Renal cortex interstitium (tissue), 11 donors: ENCODE results near the gene BHLHE41. TPM values are rescaled to one million over a fixed set of nuclear protein-coding genes. Genes with fewer than 3 reads are reported as not detected.
A peak's percentile ranks its signal among the peaks of the same experiment; 100 is the strongest.

Experiments
- DNase-seq, 11 donors: peaks; one replicate each; pipeline ENCODE4 v3.0.0-alpha.2; 2013; ENCODE audit warnings: low read depth in 9 of 11, low spot score in 4 of 11; ENCODE audit errors: extremely low read depth in 1 of 11
- polyA plus RNA-seq, 3 donors: library from polyadenylated mRNA; unstranded; fragments of 120-200 nt; gene quantifications; one replicate each; pipeline ENCODE4 v1.2.1, GENCODE V29; 2013; ENCODE audit not compliant: insufficient read length in 3 of 3

BHLHE41 gene
- polyA plus RNA-seq, 3 donors, result 0.84 to 2.2 (median 1.4) TPM

GRCh38 chr12:26138860-26139259 is 14.0 kb upstream of the BHLHE41 start:
- no peak for DNase-seq

- no peak for DNase-seq
Measured at GRCh38 chr12:26136688-26137087, 11.9 kb upstream of the BHLHE41 start.

DNA sequence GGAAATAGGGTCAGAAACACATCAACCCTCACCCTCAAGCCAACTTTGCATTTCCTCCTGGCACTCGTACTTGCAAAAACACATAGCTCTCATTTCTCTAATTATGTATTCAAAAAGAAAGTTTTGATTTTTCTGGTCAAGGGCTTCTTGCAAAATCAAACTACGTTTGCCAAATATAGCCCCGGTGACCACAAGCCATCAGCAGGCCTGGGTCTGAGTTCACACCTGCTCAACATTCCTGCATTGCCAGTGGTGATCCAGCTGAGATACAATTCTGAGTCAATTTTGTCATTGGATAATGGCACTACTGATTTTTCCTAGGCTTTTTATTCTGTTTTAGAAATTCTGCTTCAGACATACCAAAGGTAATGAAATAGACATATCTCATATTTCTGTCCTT is 10.7 kb upstream of the BHLHE41 start:
- DNase-seq, result no peak

GRCh38 chr12:26135010-26135420 is 10.2 kb upstream of the BHLHE41 start:
- no peak for DNase-seq

DNA sequence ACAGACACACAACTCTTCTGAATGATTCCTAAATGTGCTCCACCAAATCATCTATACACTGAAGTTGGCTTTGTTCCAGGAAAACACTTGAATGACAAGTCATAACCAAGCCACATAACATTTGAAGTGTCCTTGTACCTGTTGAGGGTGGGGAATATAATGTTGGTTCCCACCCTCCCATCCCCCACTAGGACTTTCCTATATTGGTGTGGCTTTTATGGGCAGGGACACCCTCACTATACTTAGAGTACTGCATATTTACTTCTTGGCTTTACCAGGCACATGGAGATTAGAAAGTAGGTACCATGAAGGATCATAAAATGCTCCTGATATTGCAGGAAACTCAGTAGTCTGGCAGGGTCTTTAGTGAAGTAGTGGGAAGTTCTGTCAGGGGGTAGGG is 9.7 kb upstream of the BHLHE41 start:
- DNase-seq, result no peak

GRCh38 chr12:26133521-26133920 is 8.7 kb upstream of the BHLHE41 start:
- DNase-seq, result no peak

GRCh38 chr12:26132866-26133265 is 8.0 kb upstream of the BHLHE41 start:
- DNase-seq, result no peak

GRCh38 chr12:26131936-26132335 is 7.1 kb upstream of the BHLHE41 start:
- DNase-seq, result no peak

GRCh38 chr12:26130728-26131127 is 5.9 kb upstream of the BHLHE41 start:
- DNase-seq, result no peak

- no peak for DNase-seq
Measured at GRCh38 chr12:26128168-26128567, 3.3 kb upstream of the BHLHE41 start.

DNA sequence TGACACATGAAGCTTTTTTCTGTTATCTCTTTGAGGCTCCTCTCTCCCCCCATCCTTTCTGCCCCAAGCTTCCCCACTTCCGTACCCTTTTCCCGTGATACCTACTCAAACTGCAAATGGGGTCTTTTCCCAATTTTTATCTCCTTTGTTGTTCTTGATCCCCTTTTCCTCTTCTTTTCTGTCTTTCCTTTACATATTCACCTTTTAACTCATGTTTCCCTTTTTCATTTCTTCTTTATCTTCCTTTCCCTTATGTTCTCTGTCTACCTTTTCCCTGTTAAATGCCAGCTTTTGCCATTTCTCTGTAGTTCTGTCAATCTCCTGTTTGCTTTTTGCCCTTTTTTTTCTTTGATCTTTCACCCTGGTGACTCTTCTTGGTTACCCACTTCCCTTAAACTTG is 2.6 kb upstream of the BHLHE41 start:
- DNase-seq, result no peak

GRCh38 chr12:26126340-26127284 is 1.8 kb upstream of the BHLHE41 start:
- DNase-seq, result peak in 5 of 11 donors; percentile 65 to 68 (median 67)

GRCh38 chr12:26125400-26126339 is 833 bp upstream of the BHLHE41 start:
- peak in 4 of 11 donors; percentile 39 to 71 (median 65) for DNase-seq

- no peak for DNase-seq
Measured at GRCh38 chr12:26123482-26123980, 1.3 kb downstream of the BHLHE41 start.

DNA sequence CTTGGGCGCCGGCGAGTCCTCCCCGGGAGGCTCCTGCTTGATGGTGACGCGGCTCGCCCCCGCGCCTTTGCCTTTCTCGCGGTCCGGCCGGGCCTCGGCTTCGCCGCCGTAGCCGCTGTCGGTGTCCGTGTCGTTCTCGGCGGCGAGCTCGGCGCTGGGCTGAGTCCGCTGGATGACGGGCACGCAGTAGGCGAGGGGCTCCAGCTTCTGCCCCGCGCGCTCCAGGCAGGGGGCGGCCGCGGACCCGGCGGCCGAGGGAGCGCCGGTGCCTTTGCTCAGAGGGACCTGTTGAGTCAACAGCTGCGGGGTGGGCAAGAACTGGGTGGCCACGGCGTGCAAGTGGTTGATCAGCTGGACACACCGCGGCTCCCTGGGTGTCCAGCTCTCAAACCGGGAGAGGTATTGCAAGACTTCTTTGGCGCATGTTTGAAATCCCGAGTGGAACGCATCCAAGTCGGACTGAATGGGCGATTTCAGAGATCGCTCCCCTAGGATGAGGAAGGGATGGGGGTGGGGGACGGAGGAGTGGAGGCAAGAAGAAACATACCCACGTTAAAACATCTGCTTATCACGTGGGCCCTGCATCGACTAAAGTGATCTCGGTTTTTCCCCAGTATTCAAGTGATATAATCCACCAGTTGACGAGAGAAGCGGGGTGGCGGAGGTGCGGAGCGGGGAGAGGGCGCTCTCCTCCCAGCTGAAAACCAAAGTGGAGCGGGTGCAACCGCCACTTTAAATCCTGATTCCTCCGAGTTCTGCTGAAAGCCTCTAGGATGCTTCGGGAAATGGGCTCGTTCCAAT is 2.0 kb downstream of the BHLHE41 start:
- DNase-seq, result peak in 1 of 11 donors; percentile 33

DNA sequence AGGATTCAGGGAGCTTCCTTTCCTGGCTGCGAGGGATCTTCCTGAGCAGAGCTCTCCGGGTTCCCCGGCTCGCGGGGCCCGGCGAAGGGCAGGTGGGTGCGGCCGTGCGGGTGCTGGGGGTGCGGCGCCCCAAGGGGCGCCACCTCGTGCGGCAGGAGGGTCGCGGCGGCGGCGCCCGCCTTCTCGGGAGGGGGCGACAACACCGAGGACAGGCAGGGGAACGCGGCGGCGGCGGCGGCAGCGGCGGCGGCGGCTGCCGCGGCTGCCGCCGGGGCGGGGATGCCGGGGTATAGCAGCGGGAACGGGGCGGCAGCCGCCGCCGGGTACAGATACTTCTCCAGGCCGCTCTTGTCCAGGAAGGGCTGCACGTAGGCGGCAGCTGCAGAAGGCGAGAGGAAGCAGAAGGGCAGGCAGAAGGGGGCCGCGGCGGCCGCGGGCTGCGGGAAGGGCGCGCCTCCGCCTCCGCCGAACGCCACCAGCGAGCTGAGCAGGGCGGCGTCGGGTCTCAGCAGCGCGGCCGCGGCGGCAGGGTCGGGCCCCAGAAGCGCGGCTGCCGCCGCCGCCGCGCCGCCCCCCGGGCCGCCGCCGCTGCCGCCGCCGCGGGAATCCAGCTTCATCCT is 2.7 kb downstream of the BHLHE41 start:
- DNase-seq, result no peak

DNA sequence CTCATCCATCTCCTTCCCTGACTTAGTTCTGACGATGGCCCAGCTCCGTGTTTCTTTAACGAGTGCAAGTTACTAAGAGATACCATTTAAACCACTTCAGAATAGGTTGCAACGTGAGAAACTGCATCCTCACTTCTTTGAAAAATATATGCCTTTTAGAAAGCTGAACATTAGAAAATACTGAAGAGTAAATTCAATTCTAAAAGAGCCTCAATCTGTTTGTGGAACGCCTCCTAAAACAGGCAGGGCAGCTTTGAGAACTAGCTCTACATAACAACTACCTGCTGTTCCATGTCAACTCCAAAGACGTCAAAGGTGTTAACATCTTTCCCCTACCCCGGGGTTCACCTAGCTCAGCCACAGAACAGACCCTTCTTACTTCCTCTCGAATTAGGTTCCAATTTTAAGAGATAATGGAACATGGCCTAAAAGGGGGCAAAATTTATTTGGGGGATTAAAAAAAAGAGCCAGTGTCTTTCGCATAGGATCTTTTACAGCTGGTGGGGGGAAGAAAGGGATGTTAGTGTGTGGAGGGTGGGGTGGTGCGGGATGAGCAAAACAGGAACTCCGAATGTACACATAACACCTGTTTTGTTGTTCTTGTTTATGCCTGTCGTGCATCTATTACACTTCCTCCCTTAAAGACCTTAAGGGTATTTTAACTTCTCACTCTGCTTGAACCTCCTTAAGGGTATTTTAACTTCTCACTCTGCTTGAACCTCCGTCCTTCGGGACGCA is 3.3 kb downstream of the BHLHE41 start:
- no peak for DNase-seq
